Ovary (tissue), 9 donors: ENCODE results near the gene KBTBD4. TPM values are rescaled to one million over a fixed set of nuclear protein-coding genes. Genes with fewer than 3 reads are reported as not detected.

ENCODE experiments used
- DNase-seq, 5 donors: peaks; one replicate each; pipeline ENCODE4 v3.0.0-alpha.2; 2019 to 2020
- H3K27ac ChIP-seq, 2 donors: fragments of 200-600 bp; one replicate each; pipeline versions ENCODE4 v1.5.1 to v1.8.0; 2019 to 2022
- H3K27me3 ChIP-seq: fragments of 200-600 bp; one replicate; pipeline ENCODE4 v1.8.0; 2022
- H3K36me3 ChIP-seq: fragments of 200-600 bp; sonication (generic); one replicate; pipeline ENCODE4 v1.5.1; 2019
- H3K4me1 ChIP-seq: one replicate; pipeline ENCODE4 v1.8.1; 2013; ENCODE audit warnings: mild to moderate bottlenecking, moderate library complexity; ENCODE audit not compliant: insufficient read depth
- H3K4me3 ChIP-seq: fragments of 200-600 bp; sonication (generic); one replicate; pipeline ENCODE4 v1.5.1; 2017
- H3K9me3 ChIP-seq, 2 donors: fragments of 200-600 bp in 1 of 2; sonication (generic) in 1 of 2; one replicate each; pipeline versions ENCODE4 v1.5.1 to v1.8.1; 2013 to 2019; ENCODE audit warnings: mild to moderate bottlenecking in 1 of 2, moderate library complexity in 1 of 2
- EP300 ChIP-seq: sonication (generic); formaldehyde crosslinking; IDR thresholded peaks from one replicate; pipeline ENCODE4 v1.6.1; 2017; ENCODE audit warnings: antibody characterized with exemption
- POLR2A ChIP-seq: fragments of 450-650 bp; IDR thresholded peaks from one replicate; pipeline ENCODE4 v1.6.1; 2017; ENCODE audit warnings: antibody characterized with exemption, mild to moderate bottlenecking, moderate library complexity
- WGBS, 3 donors: extraction: QIAGEN DNeasy Blood & Tissue Kit in 1 of 3; methylation state at CpG; one replicate each; pipeline versions ENCODE4 v1.1.5 to v1.1.7; 2013 to 2017; 5-methylcytosine and 5-hydroxymethylcytosine counted together
- intact Hi-C, 4 donors: fragments of 100-400 bp; cut with DNase I; formaldehyde crosslinking; loops; one replicate each; pipeline versions ENCODE4 v1.11.0 to v1.15.1; 2022 to 2023
- polyA plus RNA-seq, 2 donors: library from polyadenylated mRNA; stranded (reverse); fragments of 200-250 nt in 1 of 2; fragments of 350-450 nt in 1 of 2; fragmentation: Illumina TruSeq in 1 of 2; extraction: RNeasy Lipid Tissue Mini Kit (QIAGEN cat#74804) in 1 of 2; gene quantifications; one replicate each; pipeline ENCODE4 v1.2.3, GENCODE V29; 2013 to 2014
- total RNA-seq, 7 donors: library from RNA; depleted of rRNA in 2 of 7; stranded (reverse); fragments of >200 nt in 2 of 7; fragmentation: NEBNext Ultra II Directional in 3 of 7; extraction: Animal tissue kit (Norgen Biotek cat#: 25700) in 3 of 7; gene quantifications; one replicate each; pipeline versions ENCODE4 v1.1.0 to v1.2.4, GENCODE V29; 2016 to 2023
- TF ChIP-seq, protein P1 (sequence below), 3 donors: fragments of 450-650 bp in 2 of 3; fragments of 200-600 bp in 1 of 3; IDR thresholded peaks; one replicate each; pipeline versions ENCODE4 v1.5.1 to v1.8.0; 2016 to 2022; ENCODE audit warnings: antibody characterized with exemption in 3 of 3, mild to moderate bottlenecking in 1 of 3
- donor health status: DM: no; HTN: no; CAD: no; lungs with moderate emphysema.
- donor health status: DM: no; HTN: no; CAD: no.
- donor health status: Bipolar disorder and iron deficiency.
- donor health status: DM: yes; HTN: yes; CAD: no.
- donor health status: DM: no; HTN: no; CAD: no.
- donor health status: DM: yes; HTN: yes; CAD: no.

Gene KBTBD4
- total and polyA plus RNA-seq, 9 donors: 14.4 to 23.5 (median 18.3) TPM

GRCh38 chr11:47609675-47610074 lies 30.9 kb upstream of the KBTBD4 start:
- WGBS, 3 donors: 77 to 83% (median 80%) methylated on average over 3 of the region's 3 CpGs
- Histone ChIP-seq H3K4me1 (no peaks in the 10 kb centered on the region), H3K36me3 (no peaks in the 10 kb centered on the region), H3K4me3 (no peak overlapping the region), H3K27me3 (no peaks in the 10 kb centered on the region), H3K9me3 (no peaks in the 10 kb centered on the region), H3K27ac (no peak overlapping the region)
- intact Hi-C loops: loop anchor here in 3 of 4 donors (10.0 kb wide), 1 partner anchor 235 kb away; the partner anchor contains the start of gene SPI1 (in 3 of the 3)
- DNase-seq: no peak
- no peak for TF ChIP-seq POLR2A
- TF ChIP-seq, protein P1, sequence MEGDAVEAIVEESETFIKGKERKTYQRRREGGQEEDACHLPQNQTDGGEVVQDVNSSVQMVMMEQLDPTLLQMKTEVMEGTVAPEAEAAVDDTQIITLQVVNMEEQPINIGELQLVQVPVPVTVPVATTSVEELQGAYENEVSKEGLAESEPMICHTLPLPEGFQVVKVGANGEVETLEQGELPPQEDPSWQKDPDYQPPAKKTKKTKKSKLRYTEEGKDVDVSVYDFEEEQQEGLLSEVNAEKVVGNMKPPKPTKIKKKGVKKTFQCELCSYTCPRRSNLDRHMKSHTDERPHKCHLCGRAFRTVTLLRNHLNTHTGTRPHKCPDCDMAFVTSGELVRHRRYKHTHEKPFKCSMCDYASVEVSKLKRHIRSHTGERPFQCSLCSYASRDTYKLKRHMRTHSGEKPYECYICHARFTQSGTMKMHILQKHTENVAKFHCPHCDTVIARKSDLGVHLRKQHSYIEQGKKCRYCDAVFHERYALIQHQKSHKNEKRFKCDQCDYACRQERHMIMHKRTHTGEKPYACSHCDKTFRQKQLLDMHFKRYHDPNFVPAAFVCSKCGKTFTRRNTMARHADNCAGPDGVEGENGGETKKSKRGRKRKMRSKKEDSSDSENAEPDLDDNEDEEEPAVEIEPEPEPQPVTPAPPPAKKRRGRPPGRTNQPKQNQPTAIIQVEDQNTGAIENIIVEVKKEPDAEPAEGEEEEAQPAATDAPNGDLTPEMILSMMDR (IDR thresholded peaks at IDR 0.05): no peak
- no peak for TF ChIP-seq EP300

- no peak for TF ChIP-seq EP300
- peak in 3 of 5 donors; percentile 43 to 63 (median 53) for DNase-seq
- no peak overlapping the region for H3K4me3 ChIP-seq
- H3K27me3 ChIP-seq: no peaks in the 10 kb centered on the region
- no peaks in the 10 kb centered on the region for H3K4me1 ChIP-seq
- WGBS, 3 donors: 7 to 16% (median 14%) methylated on average over 7 of the region's 7 CpGs
- H3K36me3 ChIP-seq: no peaks in the 10 kb centered on the region
- no peaks in the 10 kb centered on the region for H3K9me3 ChIP-seq
- H3K27ac ChIP-seq: no peak overlapping the region
- intact Hi-C loops: no loop called here
Observed at GRCh38 chr11:47607380-47607779, 28.6 kb upstream of the KBTBD4 start.

- DNase-seq: no peak
- TF ChIP-seq, protein P1 (IDR thresholded peaks at IDR 0.05): no peak
- no peak for TF ChIP-seq EP300
- no peak for TF ChIP-seq POLR2A
- no peak overlapping the region for H3K4me3 ChIP-seq
- intact Hi-C loops: no loop called here
- H3K27me3 ChIP-seq: no peaks in the 10 kb centered on the region
- H3K9me3 ChIP-seq: no peaks in the 10 kb centered on the region
- 33 to 45% (median 35%) methylated on average over 5 of the region's 5 CpGs for WGBS, 3 donors
- H3K4me1 ChIP-seq: no peaks in the 10 kb centered on the region
- H3K36me3 ChIP-seq: no peaks in the 10 kb centered on the region
- H3K27ac ChIP-seq: no peak overlapping the region
Observed at GRCh38 chr11:47606731-47607130, 28.0 kb upstream of the KBTBD4 start.

DNA sequence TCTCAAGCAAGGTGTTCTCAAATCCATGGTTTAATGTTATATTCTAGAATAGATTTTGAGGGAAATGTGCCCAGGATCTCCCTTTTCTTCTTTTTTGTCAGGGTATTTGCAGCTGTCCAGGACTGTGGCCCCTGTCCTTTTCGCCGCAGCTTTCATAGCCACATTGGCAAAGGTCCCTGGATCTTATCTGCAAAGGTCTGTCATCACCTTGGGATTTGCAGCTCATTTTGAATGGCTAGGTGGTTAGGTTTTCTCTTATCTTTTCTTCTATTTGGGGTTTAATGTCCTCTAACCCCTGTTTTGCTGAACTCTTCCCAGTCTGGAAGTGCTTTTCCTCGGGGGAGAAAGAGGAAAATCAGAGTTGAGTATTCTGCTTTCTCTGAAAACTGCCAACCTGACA lies 27.2 kb upstream of the KBTBD4 start:
- intact Hi-C loops: no loop called here
- H3K9me3 ChIP-seq: no peaks in the 10 kb centered on the region

GRCh38 chr11:47603295-47603694 lies 24.5 kb upstream of the KBTBD4 start:
- no peak for DNase-seq
- Histone ChIP-seq H3K4me3 (no peak overlapping the region), H3K4me1 (no peaks in the 10 kb centered on the region), H3K27ac (no peak overlapping the region), H3K27me3 (no peaks in the 10 kb centered on the region), H3K9me3 (no peaks in the 10 kb centered on the region), H3K36me3 (no peaks in the 10 kb centered on the region)
- 79 to 85% (median 83%) methylated on average over 4 of the region's 4 CpGs for WGBS, 3 donors
- TF ChIP-seq EP300 (no peak), POLR2A (no peak)
- TF ChIP-seq, protein P1 (IDR thresholded peaks at IDR 0.05): no peak
- intact Hi-C loops: no loop called here

More for the DNA sequence above, 27.2 kb upstream of the KBTBD4 start:
- DNase-seq: no peak
- Histone ChIP-seq H3K27ac (no peak overlapping the region), H3K27me3 (no peaks in the 10 kb centered on the region), H3K4me3 (no peak overlapping the region), H3K4me1 (no peaks in the 10 kb centered on the region), H3K36me3 (no peaks in the 10 kb centered on the region)
- no peak for TF ChIP-seq EP300
- no peak for TF ChIP-seq POLR2A
- TF ChIP-seq, protein P1 (IDR thresholded peaks at IDR 0.05): no peak
- WGBS, 3 donors: 66 to 82% (median 76%) methylated on average over 3 of the region's 3 CpGs
